NCI-H226 (cell line): ENCODE data around the gene SLC22A23.
"Not testable (repeated sequence)": the region's sequence is repeated elsewhere in the genome, so short reads cannot be mapped to it uniquely, and the experiment has no call there.

Source experiments
- DNase-seq: peaks from one replicate; pipeline ENCODE4 v3.0.0-alpha.2; 2015

SLC22A23 gene

GRCh38 chr6:3384241-3385143 lies 72.4 kb downstream of the SLC22A23 start:
- DNase-seq: no peak

GRCh38 chr6:3383525-3383924 lies 73.3 kb downstream of the SLC22A23 start:
- peak; percentile 41 for DNase-seq

DNA sequence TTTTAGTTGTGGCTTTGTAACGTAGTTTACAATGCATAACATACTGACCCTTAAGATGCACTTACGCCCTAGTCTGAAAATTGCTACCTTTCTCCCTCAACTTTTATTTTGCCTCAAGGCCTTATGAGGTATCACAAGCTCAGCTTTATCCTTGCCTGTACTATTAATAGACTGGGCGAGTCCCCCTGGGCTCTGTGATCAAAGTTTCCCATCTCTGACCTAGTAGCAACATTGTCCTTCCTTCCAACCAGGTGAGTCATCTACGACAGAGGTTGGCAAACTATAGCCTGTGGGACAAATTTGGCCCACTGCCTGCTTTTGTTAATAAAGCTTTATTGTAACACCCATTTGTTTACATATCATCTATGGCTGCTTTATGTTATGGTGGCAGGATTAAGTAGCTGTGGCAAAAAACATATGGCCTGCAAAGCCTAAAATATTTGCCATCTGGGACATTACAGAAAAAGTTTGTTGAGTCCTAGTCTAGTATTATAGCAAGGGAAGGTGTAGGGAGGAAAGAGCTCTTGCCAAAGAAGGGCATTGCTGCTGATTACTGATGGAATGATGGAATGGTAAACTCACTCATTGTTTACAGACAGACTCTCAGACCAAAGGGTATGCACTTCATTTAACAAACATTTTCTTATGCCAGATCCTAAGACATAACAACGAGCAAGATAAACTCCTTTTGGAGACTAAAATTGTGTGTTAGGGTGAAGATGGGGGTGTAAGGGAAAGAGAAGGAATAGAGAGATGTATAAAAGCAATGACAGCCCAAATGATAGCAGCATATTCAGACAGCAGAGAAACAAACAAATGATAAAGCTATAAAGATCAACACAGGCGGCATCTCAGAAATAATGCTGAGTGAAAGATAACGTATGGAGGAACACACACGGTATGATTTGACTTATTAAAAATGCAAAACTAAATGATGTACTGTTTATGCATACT lies 74.2 kb downstream of the SLC22A23 start:
- DNase-seq: peak; percentile 16

DNA sequence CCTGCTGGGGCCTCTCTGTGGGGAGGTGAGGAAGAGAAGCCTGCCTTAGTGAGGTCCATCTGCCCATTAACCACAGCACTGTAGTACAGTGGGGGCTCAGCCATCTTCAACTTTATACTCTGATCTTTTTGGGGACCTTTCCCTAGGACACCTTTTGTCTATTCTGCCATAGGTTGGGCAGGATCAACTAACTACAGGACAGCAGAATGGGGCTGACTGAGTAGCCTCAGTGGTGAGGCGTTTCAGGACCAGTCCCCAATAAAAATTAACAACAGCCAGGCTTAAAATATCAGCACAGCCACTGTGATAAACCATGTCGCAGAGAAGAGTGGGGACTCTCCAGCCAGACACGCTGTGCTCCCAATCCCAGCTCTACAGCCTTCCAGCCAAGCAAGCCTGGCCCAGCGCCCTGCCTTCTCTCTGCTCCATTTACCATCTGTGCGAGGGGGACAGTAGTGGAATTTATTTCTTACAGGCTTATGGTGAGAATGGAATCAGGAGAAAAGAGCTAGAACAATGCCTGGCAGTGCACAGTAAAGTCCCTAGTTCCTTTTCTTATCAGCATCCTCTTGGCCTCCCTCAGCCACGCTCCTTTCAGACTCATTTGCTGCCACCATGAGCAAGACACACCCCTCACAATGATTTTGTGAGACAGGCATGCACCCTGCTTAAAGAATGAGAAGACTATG lies 75.5 kb downstream of the SLC22A23 start:
- DNase-seq: no peak

- no peak for DNase-seq
Observed at GRCh38 chr6:3380344-3381232, 76.3 kb downstream of the SLC22A23 start.

DNA sequence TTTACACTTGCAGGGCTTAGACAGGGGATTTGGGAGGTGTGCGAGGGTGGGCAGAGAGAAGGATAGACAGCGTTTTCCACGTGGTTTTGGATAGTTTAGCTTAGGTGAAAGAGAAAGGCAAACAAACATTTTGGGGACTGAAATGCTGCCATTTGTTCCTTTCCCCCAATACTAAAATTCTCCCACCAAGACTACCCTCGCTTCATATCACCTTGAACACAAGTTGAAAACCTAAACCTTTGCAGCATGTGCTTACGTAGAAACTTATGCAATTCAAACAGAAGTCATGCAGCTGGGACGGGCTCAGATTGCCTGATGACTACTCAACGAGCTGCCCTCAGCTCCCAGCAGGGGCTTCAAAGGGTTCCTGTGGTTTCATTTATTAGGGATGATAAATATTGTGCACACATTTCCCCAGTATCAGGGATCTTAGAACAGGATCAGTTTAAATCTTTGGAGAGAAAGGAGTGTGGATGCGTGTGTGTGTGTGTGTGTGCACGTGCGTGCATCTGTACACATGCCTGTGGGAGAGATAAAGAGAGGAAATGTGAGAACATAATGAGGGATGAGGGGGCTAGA lies 77.3 kb downstream of the SLC22A23 start:
- DNase-seq: no peak

DNA sequence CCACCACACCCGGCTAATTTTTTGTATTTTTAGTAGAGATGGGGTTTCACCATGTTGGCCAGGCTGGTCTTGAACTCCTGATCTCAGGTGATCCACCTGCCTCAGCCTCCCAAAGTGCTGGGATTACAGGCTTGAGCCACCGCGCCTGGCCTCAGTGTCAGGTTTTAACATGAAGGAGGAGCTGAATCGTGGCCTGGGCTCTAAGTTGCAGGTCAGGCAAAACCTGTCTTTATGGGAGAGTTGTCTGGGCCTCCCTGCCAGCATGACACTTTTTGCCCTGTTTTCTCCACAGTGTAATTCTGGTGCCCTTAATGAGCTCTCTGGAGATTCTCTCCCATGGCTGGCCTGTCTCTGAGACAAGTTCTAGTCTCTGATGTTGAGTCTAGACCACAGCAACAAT lies 78.0 kb downstream of the SLC22A23 start:
- DNase-seq: not testable (repeated sequence)

- not testable (repeated sequence) for DNase-seq
Observed at GRCh38 chr6:3378398-3378782, 78.5 kb downstream of the SLC22A23 start.

GRCh38 chr6:3377536-3378397 lies 79.1 kb downstream of the SLC22A23 start:
- DNase-seq: no peak

- DNase-seq: no peak
Observed at GRCh38 chr6:3376893-3377535, 79.8 kb downstream of the SLC22A23 start.

GRCh38 chr6:3376064-3376463 lies 80.8 kb downstream of the SLC22A23 start:
- no peak for DNase-seq

GRCh38 chr6:3373597-3374203 lies 83.2 kb downstream of the SLC22A23 start:
- no peak for DNase-seq

- no peak for DNase-seq
Observed at GRCh38 chr6:3372912-3373554, 83.8 kb downstream of the SLC22A23 start.

- DNase-seq: no peak
Observed at GRCh38 chr6:3372184-3372846, 84.5 kb downstream of the SLC22A23 start.

DNA sequence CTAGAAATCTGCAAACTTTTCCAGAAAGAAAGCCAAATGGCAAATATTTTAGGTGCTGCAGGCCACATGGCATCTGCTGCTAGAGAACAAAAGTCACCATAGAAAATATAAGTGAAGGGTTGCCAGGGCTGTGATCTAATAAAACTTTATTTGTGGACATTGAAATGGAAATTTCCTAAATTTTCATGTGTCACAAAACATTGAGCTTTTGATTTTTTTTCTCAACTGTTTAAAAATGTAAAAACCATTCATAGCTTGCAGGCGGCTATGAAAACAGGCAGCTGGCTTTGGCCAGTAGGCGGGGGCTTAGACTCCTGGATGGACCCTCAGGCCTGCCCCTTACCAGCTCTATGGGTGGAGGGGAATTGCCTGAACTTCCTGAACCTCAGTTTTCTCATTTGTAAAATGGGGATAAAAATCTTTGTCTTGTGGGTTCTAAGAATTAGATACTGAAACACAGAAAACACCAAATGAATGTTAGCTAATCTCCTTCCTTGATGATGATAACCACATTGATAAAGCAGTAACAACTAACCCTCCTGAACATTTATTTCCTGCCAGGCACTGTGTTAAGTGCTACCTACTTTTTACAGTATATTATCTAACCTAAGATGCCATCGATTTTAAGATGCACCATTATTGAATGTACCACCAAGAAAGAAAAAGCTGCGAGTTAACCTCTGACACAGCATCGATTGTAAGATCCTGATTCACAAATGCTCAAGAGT lies 85.5 kb downstream of the SLC22A23 start:
- no peak for DNase-seq

DNA sequence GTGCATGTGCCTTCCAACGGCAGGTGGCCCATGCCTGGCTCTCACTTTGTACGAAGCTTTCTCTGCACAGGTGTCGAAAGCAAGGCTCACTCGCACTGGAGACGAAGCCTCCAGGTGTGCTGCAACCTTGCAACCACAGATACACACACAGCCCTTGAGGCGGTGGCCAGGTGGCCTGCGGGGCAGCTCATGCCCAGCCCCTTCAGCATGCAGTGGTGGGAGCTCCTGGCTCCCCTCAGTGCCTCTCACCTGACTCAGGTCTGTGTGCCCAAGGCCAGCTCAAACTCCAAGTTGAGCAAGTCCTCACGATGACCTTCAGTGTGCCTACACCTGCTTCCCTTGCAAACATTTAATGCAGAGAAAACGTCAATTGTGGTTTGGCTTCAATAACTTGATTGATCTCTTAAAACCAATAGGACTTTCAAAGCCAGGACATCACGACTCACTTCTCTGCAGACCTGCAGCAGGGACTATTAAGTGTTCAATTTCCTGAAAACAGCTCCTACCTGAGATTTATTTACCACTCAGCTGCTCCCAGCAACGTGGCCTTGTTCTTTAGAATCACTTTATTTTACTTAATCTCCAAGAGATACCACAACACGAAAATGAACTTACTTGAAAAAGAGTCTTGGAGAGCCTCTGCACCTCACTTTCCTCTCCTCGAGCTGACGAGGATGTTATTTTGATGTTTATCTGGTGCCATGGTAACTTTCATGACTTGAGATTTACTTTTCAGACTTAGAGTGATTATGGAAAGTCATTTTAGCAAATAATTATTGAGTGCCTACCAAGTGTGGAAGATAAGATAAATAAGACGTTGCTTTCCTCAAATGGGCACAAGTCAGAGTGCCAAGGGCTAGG lies 86.3 kb downstream of the SLC22A23 start:
- no peak for DNase-seq

- no peak for DNase-seq
Observed at GRCh38 chr6:3369985-3370360, 86.9 kb downstream of the SLC22A23 start.
